HG03565 (cell line): Measurements from ENCODE around the gene PIK3R5.

Experiments used
- ATAC-seq: cut with Tn5 transposase; IDR thresholded peaks from one replicate; pipeline ENCODE4 v1.9.1; 2021; ENCODE audit warnings: mild to moderate bottlenecking, moderate library complexity; ENCODE audit not compliant: unreplicated experiment

Gene PIK3R5

GRCh38 chr17:8881606-8882005, 83.9 kb downstream of the PIK3R5 start:
- no peak for ATAC-seq

- no peak for ATAC-seq
Observed at GRCh38 chr17:8880466-8880865, 85.0 kb downstream of the PIK3R5 start.

DNA sequence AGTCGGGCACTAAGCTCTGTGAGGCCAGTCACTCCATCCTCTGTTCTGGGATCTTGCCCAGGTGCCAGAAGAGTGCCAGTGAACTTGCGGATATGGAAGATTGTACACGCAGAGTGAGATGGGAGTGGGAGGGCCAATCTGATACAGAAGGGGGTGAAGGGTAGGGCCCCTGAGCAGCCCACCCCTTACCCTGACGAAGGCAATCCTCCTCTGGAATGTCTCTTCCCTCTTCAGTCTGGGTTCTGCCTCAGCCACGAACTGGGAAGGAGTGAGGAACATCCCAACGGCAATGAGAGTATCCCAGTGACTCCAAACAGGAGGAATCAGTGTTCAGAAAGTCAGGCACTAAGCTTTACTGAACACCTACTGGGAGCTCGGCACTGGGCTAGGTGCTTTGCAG, 86.1 kb downstream of the PIK3R5 start:
- no peak for ATAC-seq

DNA sequence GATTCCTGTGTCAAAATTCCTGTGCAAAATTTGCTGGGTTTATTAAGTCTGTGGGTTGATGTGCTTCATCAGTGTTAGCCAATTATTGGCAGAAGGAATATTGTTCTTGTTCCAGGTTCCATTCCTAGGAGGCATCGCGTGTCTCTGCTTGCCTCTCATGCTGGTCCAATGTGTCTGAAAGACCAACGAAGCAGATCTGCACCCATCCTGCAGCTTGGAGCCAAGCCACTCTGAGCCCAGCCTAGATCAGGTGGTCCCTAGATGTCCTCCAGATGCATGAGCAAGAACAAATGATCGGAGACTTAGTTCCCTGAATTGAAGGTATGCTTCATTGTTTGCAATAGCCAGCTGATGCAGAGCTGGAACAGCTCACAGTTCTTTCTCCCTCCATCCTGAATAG, 87.5 kb downstream of the PIK3R5 start:
- ATAC-seq = no peak

- ATAC-seq = no peak
Observed at GRCh38 chr17:8875957-8876356, 89.5 kb downstream of the PIK3R5 start.

- no peak for ATAC-seq
Observed at GRCh38 chr17:8875436-8875835, 90.1 kb downstream of the PIK3R5 start.

GRCh38 chr17:8873801-8874715, 91.4 kb downstream of the PIK3R5 start:
- no peak for ATAC-seq

- ATAC-seq = no peak
Observed at GRCh38 chr17:8872705-8873435, 92.6 kb downstream of the PIK3R5 start.

DNA sequence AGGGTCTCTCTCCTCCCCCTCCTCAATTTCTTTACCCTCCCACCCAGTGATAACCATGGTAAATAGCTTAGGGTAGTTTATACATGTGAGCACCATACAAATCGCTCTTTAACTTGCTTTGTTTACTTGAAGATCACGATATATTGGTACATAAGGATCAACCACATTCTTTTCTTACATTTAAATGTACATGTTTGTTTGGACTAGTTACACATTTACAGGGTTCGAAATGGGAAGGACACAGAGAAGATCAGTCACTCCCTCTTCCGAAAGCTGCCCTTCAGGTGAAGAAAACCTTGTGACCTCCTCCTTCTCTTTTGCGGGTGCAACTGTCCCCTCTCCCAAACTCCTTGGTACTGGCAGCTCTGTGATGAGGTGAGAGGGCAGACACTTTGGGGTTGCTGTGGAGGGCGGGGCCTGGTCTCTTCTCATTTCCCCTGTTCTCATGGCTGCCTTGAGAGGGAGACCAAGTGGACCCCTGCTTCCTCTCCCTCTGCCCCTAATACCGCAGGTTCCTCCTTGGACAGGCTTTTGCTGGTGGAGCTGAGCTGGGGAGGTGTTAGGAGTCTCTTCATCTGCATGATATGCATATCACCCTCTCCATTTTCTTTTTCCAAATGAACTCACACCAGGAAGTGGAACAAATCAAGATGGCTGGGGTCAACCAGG, 93.3 kb downstream of the PIK3R5 start:
- ATAC-seq = no peak

DNA sequence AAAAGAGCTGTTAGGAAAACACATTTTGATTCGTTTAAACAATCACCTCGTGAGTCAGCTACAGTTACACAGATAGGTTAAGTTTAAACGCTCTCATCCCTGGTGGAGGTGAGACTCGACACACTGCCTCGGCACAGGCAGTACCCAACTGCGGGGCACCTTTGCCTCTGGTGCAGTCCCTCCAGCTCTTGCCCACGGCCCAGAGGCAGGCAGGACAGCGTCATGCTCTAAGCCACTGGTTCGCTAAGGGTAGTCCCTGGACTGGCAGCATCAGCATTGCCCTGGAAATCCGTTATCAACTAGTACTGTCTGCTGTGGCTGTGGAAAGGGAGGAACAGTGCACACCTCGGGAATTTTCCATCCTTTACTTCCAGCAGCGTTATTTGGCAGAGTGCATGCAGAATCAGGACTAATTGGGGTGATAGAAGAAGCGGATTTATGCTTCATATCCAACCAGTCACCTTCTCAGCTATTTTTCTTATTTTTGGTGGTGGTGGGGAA, 94.4 kb downstream of the PIK3R5 start:
- no peak for ATAC-seq

- ATAC-seq = no peak
Observed at GRCh38 chr17:8870406-8871040, 95.0 kb downstream of the PIK3R5 start.

DNA sequence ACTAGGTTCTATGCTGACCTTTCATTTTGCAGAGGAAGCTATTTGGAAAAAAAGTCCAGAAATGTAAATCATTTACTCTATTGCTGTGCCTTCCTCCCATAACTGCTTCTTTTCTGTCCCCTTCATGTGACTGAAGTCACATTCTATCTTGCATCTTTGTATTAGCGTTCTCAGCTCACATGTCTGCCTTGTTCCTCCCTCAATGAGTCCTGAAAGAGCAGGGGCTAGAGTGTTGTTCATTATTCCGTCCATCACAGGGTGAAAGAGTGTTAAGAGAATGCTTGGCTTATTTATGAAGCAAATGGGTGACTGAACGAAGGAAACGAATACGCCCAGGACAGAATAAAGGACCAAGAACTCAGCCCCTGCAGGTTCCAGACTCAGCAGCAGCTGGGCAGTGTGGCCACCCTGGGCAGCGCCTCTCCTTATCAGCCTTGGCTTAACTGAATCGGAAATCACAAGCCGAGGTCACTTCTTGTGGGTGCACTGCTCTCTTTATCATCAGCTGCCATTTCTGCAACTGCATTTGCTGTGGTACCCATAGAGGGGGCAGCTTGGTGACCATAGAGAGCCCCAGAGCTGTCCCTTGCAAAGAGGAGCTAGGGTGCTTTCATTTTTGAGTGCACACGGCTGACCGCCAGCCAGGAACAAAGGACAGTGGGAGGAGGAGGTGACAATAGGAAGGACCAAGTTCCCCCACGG, 96.2 kb downstream of the PIK3R5 start:
- no peak for ATAC-seq

GRCh38 chr17:8868529-8868951, 97.0 kb downstream of the PIK3R5 start:
- ATAC-seq = no peak

DNA sequence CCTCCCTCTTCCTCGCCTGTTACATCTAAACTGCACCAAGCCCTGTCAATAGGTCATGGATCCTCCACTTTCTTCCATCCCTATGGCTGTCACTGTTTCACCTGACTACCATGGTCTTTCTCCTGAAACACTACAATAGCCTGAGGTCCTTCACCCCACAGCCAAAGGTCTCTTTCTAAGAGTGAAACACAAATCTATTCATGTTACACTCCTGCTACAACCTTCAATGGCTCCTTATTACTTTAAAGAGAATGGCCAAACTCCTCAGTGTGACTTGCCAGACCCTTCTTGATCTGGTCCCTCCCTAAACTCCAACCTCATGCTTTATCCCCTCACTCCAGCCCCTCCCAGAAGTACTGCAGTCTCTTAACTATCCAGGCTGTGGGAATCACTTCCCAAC, 97.4 kb downstream of the PIK3R5 start:
- ATAC-seq = no peak

DNA sequence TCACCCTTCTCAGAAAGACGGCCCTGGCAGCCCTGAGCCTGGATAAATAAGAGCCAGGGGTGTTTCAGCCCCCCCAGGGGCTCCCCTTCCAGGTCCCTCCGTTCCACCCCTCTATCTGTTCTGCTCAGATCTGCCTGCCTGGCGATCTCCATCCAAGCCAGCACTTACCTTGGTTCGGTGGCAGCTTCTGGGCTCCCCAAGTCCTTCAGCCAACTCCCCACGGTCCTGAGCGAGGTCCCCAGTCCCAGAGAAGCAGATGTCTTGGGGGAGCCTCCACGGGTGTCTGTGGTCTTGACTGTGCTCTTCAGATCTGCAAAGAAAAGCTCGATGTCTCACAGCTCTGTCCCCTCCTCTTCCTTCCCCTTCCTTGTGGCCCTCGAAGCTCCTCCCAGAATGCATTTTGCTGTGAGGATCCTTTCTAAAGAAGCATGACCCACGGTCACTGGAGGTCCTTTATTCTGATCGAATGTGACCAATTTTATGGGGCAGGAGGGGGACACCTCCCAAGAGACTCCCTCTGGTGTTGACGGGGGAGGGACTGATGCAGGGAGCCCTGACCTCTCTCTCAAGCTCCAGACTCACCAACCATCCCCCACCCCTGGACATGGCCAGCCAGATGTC, 98.0 kb downstream of the PIK3R5 start, which contains the start of gene PIK3R6:
PIK3R6 (minus strand) TSS at position 314 of the 621 bp plus-strand sequence. CDS start 17,880 bp downstream, outside the sequence.
- ATAC-seq = no peak

- no peak for ATAC-seq
Observed at GRCh38 chr17:8865811-8866210, 99.7 kb downstream of the PIK3R5 start.

- no peak for ATAC-seq
Observed at GRCh38 chr17:8865385-8865784, 100.1 kb downstream of the PIK3R5 start.

DNA sequence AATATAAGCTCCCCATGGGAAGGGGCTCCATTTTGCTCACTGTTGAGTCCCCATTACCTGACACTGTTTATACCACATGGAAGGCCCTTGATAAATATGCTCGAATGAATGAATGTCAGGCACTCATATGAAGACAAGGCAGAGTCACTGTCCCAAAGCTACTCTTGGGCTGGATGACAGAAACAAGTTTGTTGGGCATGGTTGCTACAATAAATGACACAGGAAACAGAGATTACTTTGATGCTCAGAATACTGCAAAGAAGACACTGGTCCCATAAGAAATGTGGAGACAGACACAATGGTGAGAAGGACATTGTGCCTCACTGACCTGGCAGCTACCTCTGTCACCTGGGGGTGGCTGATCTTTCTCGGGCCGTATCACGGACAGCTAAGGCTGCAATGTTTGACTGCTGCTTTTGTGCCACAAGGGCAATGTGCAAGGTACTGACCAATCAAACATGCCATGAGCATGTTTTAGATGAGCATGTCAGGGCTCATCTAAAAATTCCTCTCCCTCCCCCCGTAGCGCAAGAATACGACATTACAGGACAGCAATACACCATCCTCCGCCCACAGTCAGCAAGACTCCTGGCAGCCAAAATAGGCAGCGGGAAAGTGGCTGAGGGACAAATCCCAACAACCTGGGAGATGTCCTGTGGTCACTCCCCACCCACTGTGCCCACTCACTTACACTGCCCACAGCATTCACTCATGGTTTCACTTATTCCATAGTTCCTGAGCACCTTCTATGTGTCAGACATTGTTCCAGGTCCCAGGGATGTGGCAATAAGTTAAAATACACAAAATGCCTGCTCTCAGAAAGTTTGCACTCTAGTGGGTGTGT, 103.1 kb downstream of the PIK3R5 start:
- ATAC-seq = no peak
